HG03039 (cell line): ENCODE data around the gene TTC23.
"Not testable (repeated sequence)": the region's sequence is repeated elsewhere in the genome, so short reads cannot be mapped to it uniquely, and the experiment has no call there.

Experiments used
- ATAC-seq: cut with Tn5 transposase; IDR thresholded peaks from one replicate; pipeline ENCODE4 v1.9.1; 2021; ENCODE audit warnings: mild to moderate bottlenecking, moderate library complexity; ENCODE audit not compliant: unreplicated experiment

Gene TTC23

GRCh38 chr15:99201408-99202175 is 47.8 kb downstream of the TTC23 start:
- ATAC-seq = no peak

- no peak for ATAC-seq
Observed at GRCh38 chr15:99197856-99198255, 51.5 kb downstream of the TTC23 start.

GRCh38 chr15:99192181-99192580 is 57.2 kb downstream of the TTC23 start:
- not testable (repeated sequence) for ATAC-seq

GRCh38 chr15:99187936-99188335 is 61.4 kb downstream of the TTC23 start:
- ATAC-seq = no peak

GRCh38 chr15:99185414-99186130 is 63.8 kb downstream of the TTC23 start:
- ATAC-seq = no peak

GRCh38 chr15:99182791-99183190 is 66.6 kb downstream of the TTC23 start:
- no peak for ATAC-seq

GRCh38 chr15:99181545-99181971 is 67.8 kb downstream of the TTC23 start:
- no peak for ATAC-seq

GRCh38 chr15:99180964-99181306 is 68.4 kb downstream of the TTC23 start:
- no peak for ATAC-seq

- no peak for ATAC-seq
Observed at GRCh38 chr15:99180086-99180963, 69.1 kb downstream of the TTC23 start.

- no peak for ATAC-seq
Observed at GRCh38 chr15:99177679-99178078, 71.7 kb downstream of the TTC23 start.

GRCh38 chr15:99176757-99177156 is 72.6 kb downstream of the TTC23 start:
- ATAC-seq = no peak

- ATAC-seq = no peak
Observed at GRCh38 chr15:99174567-99175395, 74.6 kb downstream of the TTC23 start.

GRCh38 chr15:99172989-99173388 is 76.4 kb downstream of the TTC23 start:
- ATAC-seq = no peak

GRCh38 chr15:99172171-99172570 is 77.2 kb downstream of the TTC23 start:
- ATAC-seq = no peak

- ATAC-seq = no peak
Observed at GRCh38 chr15:99170476-99171065, 78.8 kb downstream of the TTC23 start.

- ATAC-seq = no peak
Observed at GRCh38 chr15:99169769-99170311, 79.5 kb downstream of the TTC23 start.

GRCh38 chr15:99168601-99169580 is 80.5 kb downstream of the TTC23 start:
- ATAC-seq = no peak

GRCh38 chr15:99167640-99168039 is 81.7 kb downstream of the TTC23 start:
- no peak for ATAC-seq

- no peak for ATAC-seq
Observed at GRCh38 chr15:99167201-99167600, 82.2 kb downstream of the TTC23 start.
